B cell (primary cell): ENCODE results near the gene GRM2. TPM values are rescaled to one million over a fixed set of nuclear protein-coding genes. Genes with fewer than 3 reads are reported as not detected.

Experiments
- ATAC-seq: fragments of 200-7000 bp; cut with Tn5 transposase; one replicate; pipeline ENCODE4 v1.10.0; 2021; ENCODE audit warnings: low read depth, mild to moderate bottlenecking, moderate number of reproducible peaks, moderate library complexity
- CTCF ChIA-PET: fragments of 350-600 bp; sonication (Branson Sonifier 250); formaldehyde crosslinking; loops from one replicate; lab custom pipeline; 2021; ENCODE audit warnings: antibody characterized with exemption, inconsistent platforms; lab: Charles Lee
- POLR2A ChIA-PET: fragments of 350-600 bp; sonication (Branson Sonifier 250); formaldehyde crosslinking; loops from one replicate; lab custom pipeline; 2021; ENCODE audit warnings: antibody characterized with exemption; lab: Charles Lee
- DNase-seq: peaks from one replicate; pipeline ENCODE4 v3.0.0; 2013
- H2AFZ ChIP-seq: 2 replicates; pipeline ENCODE4 v1.6.1; 2012; ENCODE audit warnings: mild to moderate bottlenecking, low read depth, low read length; ENCODE audit not compliant: insufficient read depth, poor library complexity, severe bottlenecking
- H3K27ac ChIP-seq, 2 donors: 1 replicate in 1 of 2; 2 replicates in 1 of 2; pipeline ENCODE4 v1.5.1; 2012 to 2013; ENCODE audit warnings: low read length in 2 of 2, mild to moderate bottlenecking in 2 of 2, moderate library complexity in 1 of 2
- H3K27me3 ChIP-seq, 4 experiments: fragments of 200-600 bp in 1 of 4; sonication (generic) in 1 of 4; replicated peaks in 1 of 4; 1 replicate in 2 of 4; 2 replicates in 2 of 4; pipeline versions ENCODE4 v1.6.1 to v1.7.0; 2013 to 2016; ENCODE audit warnings: low read length in 3 of 4, mild to moderate bottlenecking in 2 of 4, mixed read lengths in 1 of 4, moderate library complexity in 1 of 4; ENCODE audit not compliant: insufficient read depth in 4 of 4, control insufficient read depth in 3 of 4; ENCODE audit errors: control extremely low read depth in 1 of 4
- H3K36me3 ChIP-seq, 2 experiments: replicated peaks in 1 of 2; 1 replicate in 1 of 2; 2 replicates in 1 of 2; pipeline versions ENCODE4 v1.6.1 to v1.7.1; 2013; ENCODE audit warnings: low read length in 1 of 2; ENCODE audit not compliant: insufficient read depth in 2 of 2, control insufficient read depth in 1 of 2; ENCODE audit errors: control extremely low read depth in 1 of 2, extremely low read depth in 1 of 2
- H3K4me1 ChIP-seq, 2 donors: fragments of 200-600 bp in 1 of 2; sonication (generic) in 1 of 2; 1 replicate in 1 of 2; 2 replicates in 1 of 2; pipeline versions ENCODE4 v1.5.1 to v1.6.1; 2013 to 2017; ENCODE audit warnings: low read length in 2 of 2; ENCODE audit not compliant: control insufficient read depth in 2 of 2, insufficient read depth in 2 of 2
- H3K4me2 ChIP-seq: replicated peaks from 2 replicates; pipeline ENCODE3; 2012; ENCODE audit warnings: mild to moderate bottlenecking, low read depth, low read length; ENCODE audit not compliant: poor library complexity, severe bottlenecking
- H3K4me3 ChIP-seq, 5 experiments: fragments of 200-600 bp in 1 of 5; sonication (generic) in 1 of 5; 1 replicate in 3 of 5; 2 replicates in 2 of 5; pipeline versions ENCODE4 v1.5.1 to v1.7.0; 2011 to 2016; ENCODE audit warnings: low read length in 4 of 5, mild to moderate bottlenecking in 4 of 5, low read depth in 2 of 5, control low read depth in 1 of 5, moderate library complexity in 1 of 5; ENCODE audit not compliant: insufficient read depth in 1 of 5; ENCODE audit errors: control extremely low read depth in 1 of 5, extremely low read depth in 1 of 5
- H3K79me2 ChIP-seq: fragments of 200-600 bp; sonication (generic); one replicate; pipeline ENCODE4 v1.6.0; 2016; ENCODE audit warnings: low read length; ENCODE audit not compliant: control insufficient read depth, insufficient read depth
- H3K9ac ChIP-seq: fragments of 200-600 bp; sonication (generic); 2 replicates; pipeline ENCODE4 v1.6.1; 2017; ENCODE audit warnings: mild to moderate bottlenecking, low read length, moderate library complexity
- H3K9me3 ChIP-seq, 3 donors: one replicate each; pipeline versions ENCODE4 v1.6.1 to v1.7.1; 2013; ENCODE audit warnings: low read length in 2 of 3; ENCODE audit not compliant: control insufficient read depth in 2 of 3, insufficient read depth in 1 of 3; ENCODE audit errors: control extremely low read depth in 1 of 3
- H4K20me1 ChIP-seq: 2 replicates; pipeline ENCODE4 v1.6.0; 2012; ENCODE audit warnings: mild to moderate bottlenecking, low read length; ENCODE audit not compliant: insufficient read depth, control insufficient read depth, poor library complexity, severe bottlenecking
- H3K27ac Mint-ChIP-seq: one replicate; pipeline ENCODE4 v1.8.0; 2021; ENCODE audit warnings: mixed read lengths
- H3K27me3 Mint-ChIP-seq: one replicate; pipeline ENCODE4 v1.8.0; 2021; ENCODE audit warnings: mixed read lengths
- H3K4me1 Mint-ChIP-seq: one replicate; pipeline ENCODE4 v1.8.0; 2021; ENCODE audit warnings: mixed read lengths
- H3K4me3 Mint-ChIP-seq: one replicate; pipeline ENCODE4 v1.8.0; 2021; ENCODE audit warnings: mixed read lengths
- H3K9me3 Mint-ChIP-seq: one replicate; pipeline ENCODE4 v1.8.0; 2022; ENCODE audit warnings: mixed read lengths; ENCODE audit not compliant: insufficient read depth
- EZH2 ChIP-seq: IDR thresholded peaks from 2 replicates; pipeline ENCODE4 v1.6.1; 2012; ENCODE audit warnings: borderline replicate concordance, low read depth, mild to moderate bottlenecking, moderate library complexity, low read length; ENCODE audit not compliant: insufficient read depth, poor library complexity, severe bottlenecking
- WGBS: methylation state at CpG from one replicate; pipeline ENCODE4 v1.1.5; 2013; ENCODE audit warnings: missing lambda C conversion rate; ENCODE audit not compliant: insufficient coverage; 5-methylcytosine and 5-hydroxymethylcytosine counted together
- intact Hi-C: fragments of 100-400 bp; cut with micrococcal nuclease; formaldehyde crosslinking; loops from one replicate; pipeline ENCODE4 v1.10.0; 2022
- polyA plus RNA-seq: library from polyadenylated mRNA; depleted of rRNA; stranded (reverse); fragments of >200 nt; gene quantifications from 2 replicates; pipeline ENCODE4 v1.2.3, GENCODE V29; 2012
- total RNA-seq, 2 donors: library from RNA; stranded (reverse); fragments of 120-200 nt in 1 of 2; gene quantifications; 1 replicate in 1 of 2; 2 replicates in 1 of 2; pipeline versions ENCODE4 v1.2.3 to v1.2.4, GENCODE V29; 2013 to 2022
- TF ChIP-seq, protein P1 (sequence below): fragments of 200-600 bp; IDR thresholded peaks from one replicate; pipeline ENCODE4 v1.8.0; 2022; ENCODE audit warnings: antibody characterized with exemption, mild to moderate bottlenecking

The GRM2 gene
- total and polyA plus RNA-seq, 2 donors (not counting 1 experiment from before 2014, with no cell fraction given), result 0.86 to 2.8 TPM

DNA sequence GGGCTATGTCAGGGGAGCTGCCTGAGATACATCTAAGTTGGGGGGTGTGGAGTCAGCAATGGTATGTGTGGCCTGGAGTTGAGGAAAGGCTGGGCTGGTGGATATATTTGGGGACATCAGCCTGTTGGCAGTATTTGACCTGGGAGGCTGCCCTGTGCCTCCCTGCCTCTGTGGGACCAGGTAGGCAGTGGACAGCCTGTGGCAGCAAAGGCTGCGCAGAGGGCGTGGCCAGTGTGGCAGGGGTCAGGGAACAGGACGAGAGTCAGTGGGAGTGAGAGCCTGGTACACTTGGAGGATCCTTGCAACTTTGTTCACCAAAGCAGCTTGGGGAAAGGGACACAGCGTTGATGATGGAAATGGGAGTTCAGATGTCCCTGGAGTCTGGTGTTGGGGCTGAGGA, 20.8 kb upstream of the GRM2 start:
- Histone ChIP-seq H3K9ac (peak overlapping the region; percentile 46), H3K27me3 (no peaks in the 10 kb centered on the region), H3K36me3 (peaks cover 0 to 57% of the 10 kb centered on the region in 2 experiments), H4K20me1 (peaks cover 9% of the 10 kb centered on the region), H3K4me1 (peaks cover 50 to 71% of the 10 kb centered on the region in 2 donors), H3K4me2 (peak overlapping the region; percentile 74), H3K9me3 (no peaks in the 10 kb centered on the region), H3K4me3 (peak overlapping the region in 2 of 5 experiments; percentile 17 to 46), H2AFZ (peak overlapping the region; percentile 45), H3K27ac (peak overlapping the region; percentile 87), H3K79me2 (peaks cover 72% of the 10 kb centered on the region)
- peak overlapping the region; percentile 93 for H3K27ac Mint-ChIP-seq
- DNase-seq (no peak), ATAC-seq (no peak)
- POLR2A ChIA-PET, result interaction anchor here (1.1 kb wide), 1 partner anchor 12 kb away, joined by 3 read pairs; no protein-coding TSS in a partner anchor
- intact Hi-C loops, result loop anchor here (2.0 kb wide), 1 partner anchor 15 kb away; the partner anchor contains the start of gene TEX264
- WGBS, result 84% methylated on average over 4 of the region's 4 CpGs
- peak overlapping the region; percentile 82 for H3K4me3 Mint-ChIP-seq
- TF ChIP-seq, protein P1, sequence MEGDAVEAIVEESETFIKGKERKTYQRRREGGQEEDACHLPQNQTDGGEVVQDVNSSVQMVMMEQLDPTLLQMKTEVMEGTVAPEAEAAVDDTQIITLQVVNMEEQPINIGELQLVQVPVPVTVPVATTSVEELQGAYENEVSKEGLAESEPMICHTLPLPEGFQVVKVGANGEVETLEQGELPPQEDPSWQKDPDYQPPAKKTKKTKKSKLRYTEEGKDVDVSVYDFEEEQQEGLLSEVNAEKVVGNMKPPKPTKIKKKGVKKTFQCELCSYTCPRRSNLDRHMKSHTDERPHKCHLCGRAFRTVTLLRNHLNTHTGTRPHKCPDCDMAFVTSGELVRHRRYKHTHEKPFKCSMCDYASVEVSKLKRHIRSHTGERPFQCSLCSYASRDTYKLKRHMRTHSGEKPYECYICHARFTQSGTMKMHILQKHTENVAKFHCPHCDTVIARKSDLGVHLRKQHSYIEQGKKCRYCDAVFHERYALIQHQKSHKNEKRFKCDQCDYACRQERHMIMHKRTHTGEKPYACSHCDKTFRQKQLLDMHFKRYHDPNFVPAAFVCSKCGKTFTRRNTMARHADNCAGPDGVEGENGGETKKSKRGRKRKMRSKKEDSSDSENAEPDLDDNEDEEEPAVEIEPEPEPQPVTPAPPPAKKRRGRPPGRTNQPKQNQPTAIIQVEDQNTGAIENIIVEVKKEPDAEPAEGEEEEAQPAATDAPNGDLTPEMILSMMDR, result no peak
- TF ChIP-seq EZH2, result no peak
- H3K9me3 Mint-ChIP-seq, result no peaks in the 10 kb centered on the region
- CTCF ChIA-PET, result interaction anchor here (1.0 to 2.1 kb wide), 5 partner anchors 11 to 185 kb away, joined by 3 to 20 read pairs (median 5); partner anchors contain the start of gene DCAF1
- no peaks in the 10 kb centered on the region for H3K27me3 Mint-ChIP-seq
- peaks cover 58% of the 10 kb centered on the region for H3K4me1 Mint-ChIP-seq
